Muscle of leg (tissue), 11 donors: ENCODE results near the gene SYT8. TPM values are rescaled to one million over a fixed set of nuclear protein-coding genes. Genes with fewer than 3 reads are reported as not detected.
"Not testable (repeated sequence)": the region's sequence is repeated elsewhere in the genome, so short reads cannot be mapped to it uniquely, and the experiment has no call there.

Source experiments
- DNase-seq: peaks from one replicate; pipeline ENCODE4 v3.0.0; 2013
- H3K27ac ChIP-seq: one replicate; pipeline ENCODE4 v1.5.1; 2013; ENCODE audit warnings: mild to moderate bottlenecking, low read length, control low read depth
- H3K27me3 ChIP-seq: one replicate; pipeline ENCODE4 v1.6.1; 2013; ENCODE audit warnings: low read length; ENCODE audit not compliant: control insufficient read depth, insufficient read depth
- H3K36me3 ChIP-seq: one replicate; pipeline ENCODE4 v1.6.1; 2013; ENCODE audit warnings: low read length; ENCODE audit not compliant: control insufficient read depth, insufficient read depth
- H3K4me1 ChIP-seq: one replicate; pipeline ENCODE4 v1.6.1; 2013; ENCODE audit warnings: low read length; ENCODE audit not compliant: control insufficient read depth, insufficient read depth
- H3K4me3 ChIP-seq: one replicate; pipeline ENCODE4 v1.5.1; 2013; ENCODE audit warnings: low read length, control low read depth
- H3K9me3 ChIP-seq: replicated peaks from 2 replicates; pipeline ENCODE4 v1.6.1; 2013; ENCODE audit warnings: low read depth, low read length; ENCODE audit not compliant: control insufficient read depth
- WGBS: methylation state at CpG from one replicate; pipeline ENCODE4 v1.1.5; 2013; ENCODE audit warnings: missing lambda C conversion rate; ENCODE audit not compliant: insufficient coverage; 5-methylcytosine and 5-hydroxymethylcytosine counted together
- polyA plus RNA-seq, 8 donors: library from polyadenylated mRNA; unstranded; fragments of 120-200 nt; gene quantifications; one replicate each; pipeline versions ENCODE4 v1.2.1 to v1.2.3, GENCODE V29; 2013; ENCODE audit warnings: inconsistent platforms in 1 of 8, low replicate concordance in 1 of 8; ENCODE audit not compliant: insufficient read length in 8 of 8, insufficient read depth in 1 of 8
- total RNA-seq: library from RNA; stranded (reverse); fragments of 120-200 nt; gene quantifications from one replicate; pipeline ENCODE4 v1.2.4, GENCODE V29; 2013

The SYT8 gene
- total and polyA plus RNA-seq, 9 donors: 0.27 to 1.7 (median 0.76) TPM

DNA sequence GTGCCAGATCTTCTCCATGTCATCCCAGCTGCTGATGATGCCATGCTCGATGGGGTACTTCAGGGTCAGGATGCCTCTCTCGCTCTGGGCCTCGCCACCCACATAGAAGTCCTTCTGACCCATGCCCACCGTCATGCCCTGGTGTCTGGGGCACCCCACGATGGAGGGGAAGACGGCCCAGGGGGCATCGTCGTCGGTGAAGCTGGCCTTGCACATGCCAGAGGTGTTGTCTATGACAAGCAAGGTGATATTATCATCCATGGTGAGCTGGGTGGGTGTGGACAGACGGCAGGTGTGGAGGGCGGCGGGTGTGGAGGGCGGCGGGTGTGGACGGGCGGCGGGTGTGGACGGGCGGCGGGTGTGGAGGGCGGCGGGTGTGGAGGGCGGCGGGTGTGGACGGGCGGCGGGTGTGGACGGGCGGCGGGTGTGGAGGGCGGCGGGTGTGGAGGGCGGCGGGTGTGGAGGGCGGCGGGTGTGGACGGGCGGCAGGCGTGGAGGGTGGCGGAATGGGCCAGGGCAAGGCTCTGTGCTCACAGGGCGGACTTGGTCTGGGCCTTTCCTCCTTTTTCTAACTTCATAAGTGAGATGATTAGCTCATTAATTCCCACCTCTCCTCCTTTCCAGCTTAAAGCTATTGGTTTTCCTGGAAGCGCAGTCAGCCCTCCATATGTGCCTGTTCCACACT is 30.8 kb upstream of the SYT8 start:
- DNase-seq, H3K36me3 ChIP-seq, H3K9me3 ChIP-seq, H3K27me3 ChIP-seq, H3K27ac ChIP-seq, H3K4me1 ChIP-seq, H3K4me3 ChIP-seq: not testable (repeated sequence)
- whole genome bisulfite sequencing: 91% methylated on average over 10 of the region's 42 CpGs

GRCh38 chr11:1805525-1805924 is 29.3 kb upstream of the SYT8 start:
- no peak for DNase-seq
- Histone ChIP-seq H3K9me3 (no peaks in the 10 kb centered on the region), H3K4me3 (no peak overlapping the region), H3K4me1 (no peaks in the 10 kb centered on the region), H3K36me3 (no peaks in the 10 kb centered on the region), H3K27me3 (peaks cover 11% of the 10 kb centered on the region), H3K27ac (no peak overlapping the region)
- WGBS: 91% methylated on average over 6 of the region's 15 CpGs

DNA sequence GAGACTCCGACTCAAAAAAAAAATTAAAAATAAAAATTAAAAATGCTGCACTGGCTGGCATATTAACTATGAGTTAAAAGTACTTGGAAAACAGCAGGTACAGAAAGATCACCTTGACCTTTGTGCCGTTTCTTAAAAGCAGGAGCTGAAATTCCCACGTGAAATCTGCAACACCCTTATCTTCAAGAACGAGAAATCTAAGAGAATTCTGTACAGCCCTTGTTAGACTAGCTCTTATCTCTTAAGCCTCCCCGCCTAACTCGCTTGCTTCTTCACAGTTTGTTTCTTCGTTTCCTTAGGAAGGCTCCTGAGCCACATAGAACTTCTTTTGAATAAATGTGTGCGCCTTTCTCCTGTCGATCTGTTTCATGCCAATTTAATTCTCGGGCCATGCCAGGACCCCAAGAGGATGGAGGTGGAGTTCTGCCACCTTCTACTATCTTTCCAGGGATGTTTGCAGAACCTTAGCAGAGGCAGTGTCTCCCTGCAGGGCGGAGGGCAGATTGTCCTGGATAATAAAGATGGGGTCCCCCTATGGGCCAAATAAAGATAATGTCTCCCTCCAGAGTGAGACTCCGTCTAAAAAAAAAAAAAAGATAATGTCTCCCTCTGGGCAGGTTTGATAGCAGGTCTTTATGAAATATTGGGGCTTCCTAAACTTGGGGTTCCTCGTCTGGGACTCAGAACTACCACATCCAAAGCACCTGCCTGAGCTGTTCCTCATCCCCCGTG is 27.4 kb upstream of the SYT8 start:
- no peak overlapping the region for H3K27ac ChIP-seq
- no peak for DNase-seq
- H3K9me3 ChIP-seq: no peaks in the 10 kb centered on the region
- H3K4me1 ChIP-seq: no peaks in the 10 kb centered on the region
- no peaks in the 10 kb centered on the region for H3K36me3 ChIP-seq
- H3K27me3 ChIP-seq: peaks cover 18% of the 10 kb centered on the region
- WGBS: 77% methylated on average over 7 of the region's 14 CpGs
- no peak overlapping the region for H3K4me3 ChIP-seq

DNA sequence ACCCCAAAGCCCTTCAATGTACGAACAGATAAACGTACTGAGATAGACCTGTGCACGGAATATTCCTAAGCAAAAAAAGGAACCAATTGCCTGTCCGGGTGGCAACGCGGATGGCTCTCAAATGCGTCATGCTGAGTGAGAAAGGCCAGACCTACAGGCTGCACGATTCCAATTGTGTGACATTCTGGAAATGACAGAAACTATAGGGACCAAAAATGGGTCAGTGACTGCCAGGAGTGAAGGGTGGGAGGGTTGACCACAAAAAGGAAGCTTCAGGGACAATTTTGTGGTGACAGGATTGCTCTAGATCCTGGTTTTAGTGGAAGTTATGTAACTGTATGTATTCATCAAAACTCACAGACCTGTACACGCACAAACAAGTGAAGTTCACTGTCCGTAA is 24.0 kb upstream of the SYT8 start:
- H3K27ac ChIP-seq: no peak overlapping the region
- no peaks in the 10 kb centered on the region for H3K36me3 ChIP-seq
- WGBS: 79% methylated on average over 9 of the region's 10 CpGs
- no peak for DNase-seq
- H3K4me1 ChIP-seq: no peaks in the 10 kb centered on the region
- peaks cover 13% of the 10 kb centered on the region for H3K27me3 ChIP-seq
- no peaks in the 10 kb centered on the region for H3K9me3 ChIP-seq
- H3K4me3 ChIP-seq: no peak overlapping the region

- peaks cover 11% of the 10 kb centered on the region for H3K27me3 ChIP-seq
- H3K36me3 ChIP-seq: no peaks in the 10 kb centered on the region
- WGBS: 90% methylated on average over 5 of the region's 5 CpGs
- H3K4me1 ChIP-seq: no peaks in the 10 kb centered on the region
- no peak for DNase-seq
- H3K4me3 ChIP-seq: no peak overlapping the region
- no peak overlapping the region for H3K27ac ChIP-seq
- H3K9me3 ChIP-seq: no peaks in the 10 kb centered on the region
Observed at GRCh38 chr11:1812274-1812673, 22.5 kb upstream of the SYT8 start.

- Histone ChIP-seq H3K4me1 (no peaks in the 10 kb centered on the region), H3K36me3 (no peaks in the 10 kb centered on the region), H3K9me3 (peaks cover 3% of the 10 kb centered on the region), H3K27ac (no peak overlapping the region), H3K4me3 (no peak overlapping the region), H3K27me3 (peaks cover 13% of the 10 kb centered on the region)
- 81% methylated on average over 12 of the region's 15 CpGs for WGBS
- DNase-seq: no peak
Observed at GRCh38 chr11:1812801-1813200, 22.0 kb upstream of the SYT8 start.

GRCh38 chr11:1813356-1813755 is 21.4 kb upstream of the SYT8 start:
- not testable (repeated sequence) for H3K27ac ChIP-seq, DNase-seq, H3K9me3 ChIP-seq, H3K36me3 ChIP-seq, H3K4me1 ChIP-seq, H3K4me3 ChIP-seq
- H3K27me3 ChIP-seq: peaks cover 13% of the 10 kb centered on the region
- WGBS: 94% methylated on average over 7 of the region's 9 CpGs

DNA sequence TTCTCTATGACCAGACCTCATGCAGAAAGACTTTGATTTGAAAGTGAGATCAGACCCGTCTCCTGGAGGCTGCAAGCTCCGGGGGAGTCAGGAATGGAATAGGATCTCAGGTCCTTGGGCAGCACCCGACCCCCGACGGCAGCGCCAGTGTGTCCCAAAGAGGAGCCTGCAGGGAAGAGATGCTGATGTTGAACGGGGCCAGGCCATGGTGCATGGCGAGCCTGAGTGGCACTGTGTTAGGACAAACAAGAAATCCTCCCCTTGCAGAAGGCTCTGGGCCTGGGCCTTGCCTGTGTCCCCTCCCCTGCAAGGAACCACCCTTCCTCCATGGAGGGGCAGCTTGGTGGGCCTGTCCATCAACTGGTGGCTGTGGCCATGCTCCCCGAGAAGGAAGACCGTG is 20.1 kb upstream of the SYT8 start:
- Histone ChIP-seq H3K27me3 (peaks cover 12% of the 10 kb centered on the region), H3K9me3 (peaks cover 16% of the 10 kb centered on the region)
- no peak for DNase-seq

DNA sequence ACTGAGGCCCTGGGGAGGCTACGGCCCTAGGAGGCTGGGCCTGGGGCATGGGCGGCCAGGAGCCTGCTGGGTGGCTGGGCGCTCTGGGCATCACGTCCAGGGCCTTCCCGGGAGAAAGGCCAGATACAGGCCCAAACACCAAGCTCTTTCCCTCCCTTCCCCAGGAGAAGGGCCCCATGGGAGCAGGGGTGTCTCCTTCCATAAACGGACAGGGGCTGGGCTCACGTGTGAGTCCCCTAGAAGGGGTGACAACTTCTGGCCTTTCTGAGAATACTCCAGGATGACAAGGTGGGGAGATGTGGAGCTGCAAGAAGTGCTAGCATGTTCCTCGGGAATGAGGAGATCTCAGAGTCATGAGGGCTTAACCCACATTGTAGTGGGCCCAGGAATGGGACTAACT is 19.5 kb upstream of the SYT8 start:
- DNase-seq: no peak
- WGBS: 100% methylated on average over 2 of the region's 8 CpGs
- Histone ChIP-seq H3K36me3 (no peaks in the 10 kb centered on the region), H3K27ac (no peak overlapping the region), H3K9me3 (peaks cover 16% of the 10 kb centered on the region), H3K4me3 (no peak overlapping the region), H3K4me1 (no peaks in the 10 kb centered on the region), H3K27me3 (peaks cover 11% of the 10 kb centered on the region)

More for the DNA sequence above, 20.1 kb upstream of the SYT8 start:
- Histone ChIP-seq H3K4me3 (no peak overlapping the region), H3K36me3 (no peaks in the 10 kb centered on the region), H3K4me1 (no peaks in the 10 kb centered on the region), H3K27ac (no peak overlapping the region)
- 81% methylated on average over 9 of the region's 10 CpGs for WGBS

GRCh38 chr11:1815751-1816150 is 19.0 kb upstream of the SYT8 start:
- Histone ChIP-seq H3K9me3 (peaks cover 16% of the 10 kb centered on the region), H3K27me3 (peaks cover 11% of the 10 kb centered on the region), H3K4me3 (no peak overlapping the region), H3K27ac (no peak overlapping the region), H3K36me3 (no peaks in the 10 kb centered on the region), H3K4me1 (no peaks in the 10 kb centered on the region)
- DNase-seq: no peak
- WGBS: 88% methylated on average over 7 of the region's 7 CpGs
